IPS DF 4.7 (cell line): ENCODE measurements around the gene SNRNP70.
"Not testable (repeated sequence)": the region's sequence is repeated elsewhere in the genome, so short reads cannot be mapped to it uniquely, and the experiment has no call there.

ENCODE experiments used
- DNase-seq: peaks from one replicate; pipeline ENCODE4 v3.0.0-alpha.2; 2013; ENCODE audit warnings: low spot score; ENCODE audit errors: extremely low read depth

The SNRNP70 gene

GRCh38 chr19:49120325-49120683 is 35.1 kb downstream of the SNRNP70 start:
- DNase-seq = no peak

- no peak for DNase-seq
These were observed 35.6 kb downstream of the SNRNP70 start for GRCh38 chr19:49120868-49121267.

- not testable (repeated sequence) for DNase-seq
These were observed 36.6 kb downstream of the SNRNP70 start for GRCh38 chr19:49121841-49122240.

- not testable (repeated sequence) for DNase-seq
These were observed 38.0 kb downstream of the SNRNP70 start for GRCh38 chr19:49123285-49123684.

DNA sequence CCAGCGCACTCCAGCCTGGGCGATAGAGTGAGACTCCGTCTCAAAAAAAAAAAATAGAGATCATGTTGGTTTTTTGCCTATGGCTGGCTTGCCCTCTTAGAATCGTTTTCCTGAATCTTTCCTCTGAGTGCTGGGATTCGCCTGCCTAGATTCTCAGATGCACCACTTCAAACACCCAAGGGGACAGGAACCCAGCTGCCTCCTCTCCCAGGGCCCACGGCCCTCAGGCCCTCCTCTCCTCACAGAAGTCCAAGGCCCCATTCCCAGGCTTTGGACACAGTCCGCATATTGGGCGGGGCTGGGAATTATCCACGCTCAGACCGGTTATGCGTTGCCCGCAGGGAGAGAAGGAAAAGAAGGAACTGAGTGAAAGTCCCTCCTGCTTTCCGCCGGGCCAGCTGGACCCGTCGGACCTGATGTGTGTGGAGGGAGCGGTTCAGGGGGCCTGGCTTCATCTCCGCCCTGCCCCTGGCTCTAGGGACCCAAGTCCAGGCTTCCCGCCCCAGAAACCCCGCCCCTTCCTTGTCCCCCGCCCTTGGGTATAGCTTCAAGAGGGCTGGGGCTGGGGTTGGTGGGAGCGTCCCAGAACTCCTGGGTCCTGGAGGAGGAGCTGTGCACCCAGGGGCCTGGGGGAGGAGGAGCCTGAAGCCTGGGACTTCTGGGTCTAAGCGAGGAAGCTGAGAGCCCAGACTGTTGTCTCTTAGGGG is 39.9 kb downstream of the SNRNP70 start:
- DNase-seq = no peak

DNA sequence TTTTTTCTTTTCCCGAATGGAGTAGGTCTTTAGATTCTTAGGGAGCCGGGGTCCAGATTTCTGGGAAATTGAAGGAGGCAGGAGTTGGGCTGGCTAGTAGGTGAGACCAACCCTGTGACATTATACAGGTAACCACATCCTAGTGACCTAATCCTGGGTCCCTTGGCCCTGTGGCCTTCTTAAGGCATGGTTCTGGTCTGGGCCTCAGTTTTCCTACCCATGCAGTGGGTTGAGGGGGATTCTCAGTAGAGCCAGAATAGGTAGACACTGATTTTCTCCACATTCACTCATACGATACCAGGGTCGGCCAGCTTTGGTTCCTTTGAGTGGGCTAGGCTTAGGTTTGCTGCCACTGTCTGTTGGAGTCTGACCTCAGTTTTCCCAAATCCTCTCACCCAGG is 41.3 kb downstream of the SNRNP70 start:
- DNase-seq = no peak

GRCh38 chr19:49127225-49127624 is 42.0 kb downstream of the SNRNP70 start:
- not testable (repeated sequence) for DNase-seq

GRCh38 chr19:49127674-49128544 is 42.7 kb downstream of the SNRNP70 start:
- no peak for DNase-seq

DNA sequence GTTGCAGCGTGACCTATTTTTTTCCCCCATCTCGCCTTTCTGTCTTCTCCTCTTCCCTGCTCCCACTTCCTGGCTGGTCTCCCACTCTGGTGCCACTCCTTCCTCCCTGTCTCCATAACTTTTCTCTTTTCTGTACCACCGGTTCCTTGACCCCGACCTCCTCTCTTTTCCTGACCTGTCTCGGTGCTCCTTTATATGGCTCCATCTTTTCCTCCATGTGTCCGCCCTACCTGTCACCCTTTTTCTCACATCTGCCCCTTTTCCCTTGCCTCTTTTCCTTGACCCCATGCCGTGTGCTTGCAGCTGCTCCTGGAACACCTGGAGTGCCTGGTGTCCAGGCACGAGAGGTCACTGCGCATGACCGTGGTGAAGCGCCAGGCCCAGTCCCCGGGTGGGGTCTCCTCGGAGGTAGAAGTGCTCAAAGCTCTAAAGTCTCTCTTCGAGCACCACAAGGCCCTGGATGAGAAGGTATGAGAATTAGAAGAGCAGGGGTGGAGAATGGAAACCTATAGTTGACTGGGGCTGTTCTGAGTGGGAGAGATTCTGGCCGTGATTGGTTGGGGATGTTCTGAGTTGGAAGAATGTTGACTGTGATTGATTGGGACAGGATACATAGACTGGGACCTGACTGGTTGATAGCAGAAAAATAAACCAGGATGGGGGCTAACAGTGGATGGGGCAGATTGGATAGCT is 43.4 kb downstream of the SNRNP70 start:
- DNase-seq = no peak

- no peak for DNase-seq
These were observed 44.0 kb downstream of the SNRNP70 start for GRCh38 chr19:49129238-49129583.

GRCh38 chr19:49130325-49130724 is 45.1 kb downstream of the SNRNP70 start:
- DNase-seq = no peak

- DNase-seq = no peak
These were observed 47.8 kb downstream of the SNRNP70 start for GRCh38 chr19:49132974-49133609.

DNA sequence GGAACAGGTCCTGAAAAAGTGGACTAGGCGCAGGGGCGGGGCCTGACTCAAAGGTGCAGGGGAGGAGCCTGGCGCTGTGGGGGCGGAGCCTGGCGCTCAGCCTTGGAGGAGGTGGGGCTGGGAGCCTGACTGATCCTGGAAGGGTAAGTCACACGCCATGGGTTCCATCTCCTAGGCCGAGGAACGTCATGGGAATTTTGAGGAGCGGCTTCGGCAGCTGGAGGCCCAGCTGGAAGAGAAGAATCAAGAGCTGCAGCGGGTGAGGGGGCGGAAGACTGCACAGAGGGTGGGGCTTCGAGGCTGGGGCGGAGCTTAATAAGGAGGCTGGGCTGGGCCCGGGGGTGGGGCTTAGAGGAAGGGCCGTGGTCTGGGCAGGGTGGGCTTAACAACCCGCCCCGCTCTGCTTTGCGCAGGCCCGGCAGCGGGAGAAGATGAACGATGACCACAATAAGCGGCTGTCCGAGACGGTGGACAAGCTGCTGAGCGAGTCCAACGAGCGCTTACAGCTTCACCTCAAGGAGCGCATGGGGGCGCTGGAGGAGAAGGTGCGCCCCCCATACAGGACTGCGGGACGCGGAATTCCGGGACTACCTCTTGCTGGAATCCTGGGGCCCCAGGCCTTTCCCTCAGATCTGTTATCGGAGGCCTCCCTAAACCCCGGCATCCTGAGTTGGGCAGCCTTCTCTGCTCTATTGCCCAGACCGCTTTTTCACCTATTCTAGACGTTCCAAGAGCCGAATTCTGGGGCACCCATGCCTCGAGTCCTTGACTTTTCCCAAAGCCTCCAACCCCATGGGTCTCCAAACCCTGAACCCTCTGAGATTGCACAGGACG is 48.6 kb downstream of the SNRNP70 start:
- DNase-seq = no peak

DNA sequence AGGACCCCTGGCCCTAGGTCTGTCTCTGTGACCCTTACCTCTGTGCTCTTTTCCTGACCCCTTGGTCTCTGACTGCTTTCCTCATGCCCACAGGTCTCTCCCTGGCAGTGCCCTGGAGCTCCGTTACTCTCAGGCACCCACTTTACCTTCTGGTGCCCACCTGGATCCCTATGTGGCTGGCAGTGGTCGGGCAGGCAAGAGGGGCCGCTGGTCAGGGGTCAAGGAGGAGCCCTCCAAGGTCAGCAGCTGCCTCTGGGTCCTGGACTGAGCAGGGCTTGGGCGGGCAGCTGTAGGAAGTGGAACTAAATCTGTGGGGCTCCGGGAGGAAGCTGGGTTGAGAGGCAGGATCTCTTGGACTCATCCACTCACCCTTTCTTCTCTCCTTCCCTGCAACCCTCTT is 50.4 kb downstream of the SNRNP70 start:
- DNase-seq = no peak

GRCh38 chr19:49136771-49137171 is 51.5 kb downstream of the SNRNP70 start:
- no peak for DNase-seq

GRCh38 chr19:49140951-49141350 is 55.7 kb downstream of the SNRNP70 start:
- no peak for DNase-seq

DNA sequence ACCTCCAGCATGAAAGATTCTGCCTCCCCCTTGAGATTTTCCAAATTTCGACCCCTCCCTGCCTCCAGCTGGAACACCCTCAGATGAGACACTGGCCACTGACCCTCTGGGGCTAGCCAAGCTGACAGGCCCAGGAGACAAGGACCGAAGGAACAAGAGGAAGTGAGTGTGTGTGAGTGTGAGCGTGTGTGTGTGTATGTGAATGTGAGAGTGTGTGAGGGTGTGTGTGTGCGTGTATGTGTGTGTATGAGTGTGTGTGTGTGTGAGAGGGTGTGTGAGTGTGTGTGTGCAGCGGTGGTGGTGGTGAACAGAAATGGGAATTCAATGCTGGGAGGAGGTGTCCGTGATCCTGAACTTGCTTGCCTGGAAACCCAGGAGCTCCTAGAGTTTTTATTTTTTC is 56.1 kb downstream of the SNRNP70 start:
- no peak for DNase-seq

- no peak for DNase-seq
These were observed 57.6 kb downstream of the SNRNP70 start for GRCh38 chr19:49142866-49143335.

DNA sequence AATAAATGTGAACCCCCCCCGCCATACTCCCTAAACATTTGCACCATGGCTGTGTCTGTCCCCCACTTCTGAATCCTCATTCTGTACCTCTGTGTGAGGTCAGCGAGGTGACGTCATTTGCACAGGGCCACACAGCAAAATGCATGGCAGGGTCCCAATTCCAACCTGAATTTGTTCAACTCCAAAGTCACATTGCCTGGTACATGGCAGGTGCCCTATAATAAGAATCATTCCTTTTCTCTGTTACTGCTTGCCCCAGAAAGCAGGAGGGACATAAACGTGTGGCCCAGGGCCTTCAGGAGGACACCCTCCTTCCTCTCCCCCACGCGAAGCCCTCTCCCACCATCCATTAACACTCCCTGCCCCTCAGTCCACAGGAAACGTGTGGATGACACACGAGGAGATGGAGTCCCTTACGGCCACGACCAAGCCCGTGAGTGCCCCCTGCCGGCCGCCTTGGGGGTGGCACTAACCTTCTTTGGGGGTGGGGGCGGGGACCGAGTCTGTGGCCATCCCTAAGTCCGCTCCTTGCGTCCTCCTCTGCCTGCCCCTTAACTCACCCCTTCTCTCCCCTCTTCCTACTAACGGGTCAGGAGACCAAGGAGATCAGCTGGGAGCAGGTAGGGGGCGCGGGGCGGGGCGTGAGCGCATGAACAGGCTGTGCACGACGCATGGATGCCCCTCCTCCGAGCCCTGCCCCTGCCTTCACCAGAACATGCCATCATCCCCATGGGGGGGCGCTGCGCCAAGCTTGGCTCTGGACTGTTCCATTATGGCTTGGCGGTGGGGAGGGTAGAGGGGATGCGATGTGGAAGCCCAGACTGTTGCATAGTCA is 60.5 kb downstream of the SNRNP70 start:
- DNase-seq = peak; percentile 83

DNA sequence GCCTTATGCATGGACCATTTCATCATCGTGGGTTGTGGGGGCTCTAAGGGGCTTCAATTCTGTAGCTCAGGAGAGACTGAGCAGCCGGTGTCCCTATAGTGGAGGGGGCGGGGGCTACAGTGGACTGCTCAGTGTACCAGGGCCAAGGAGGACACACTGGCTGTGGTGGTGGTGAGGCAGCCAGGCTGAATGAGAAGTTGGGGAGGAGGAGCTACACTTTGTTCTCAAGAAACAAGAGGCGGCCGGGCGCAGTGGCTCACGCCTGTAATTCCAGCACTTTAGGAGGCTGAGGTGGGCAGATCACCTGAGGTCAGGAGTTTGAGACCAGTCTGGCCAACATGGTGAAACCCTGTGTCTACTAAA is 61.1 kb downstream of the SNRNP70 start:
- not testable (repeated sequence) for DNase-seq
